IMR-90 (cell line): Measurements from ENCODE around the gene EMC8. TPM values are rescaled to one million over a fixed set of nuclear protein-coding genes. Genes with fewer than 3 reads are reported as not detected.

Experiments
- ATAC-seq: fragments of 200-7000 bp; cut with Tn5 transposase; 2 replicates; pipeline ENCODE4 v1.9.1; 2020; ENCODE audit warnings: low read depth, mild to moderate bottlenecking, moderate library complexity
- BruUV-seq: library from RNA; stranded (reverse); fragments of 400-500 nt; replicated peaks from 2 replicates; lab custom pipeline; 2021; lab: Mats Ljungman, UMichigan
- CTCF ChIA-PET: fragments of 300-600 bp; formaldehyde crosslinking; extraction: SDS; loops from one replicate; lab custom pipeline; 2021; ENCODE audit warnings: antibody characterized with exemption; lab: Yijun Ruan, JAX
- POLR2A ChIA-PET: fragments of 300-600 bp; sonication (Branson Sonifier 250); formaldehyde crosslinking; loops from one replicate; lab custom pipeline; 2022; ENCODE audit warnings: antibody characterized with exemption; ENCODE audit not compliant: unreplicated experiment; lab: Charles Lee
- DNase-seq: peaks from one replicate; pipeline ENCODE4 v3.0.0; 2013
- H2AFZ ChIP-seq: replicated peaks from 2 replicates; pipeline ENCODE3; 2013; ENCODE audit warnings: low read length, mild to moderate bottlenecking; ENCODE audit not compliant: poor library complexity
- H2AK5ac ChIP-seq: 2 replicates; pipeline ENCODE4 v1.6.1; 2013; ENCODE audit warnings: low read depth, low read length, inconsistent platforms
- H2AK9ac ChIP-seq: replicated peaks from 2 replicates; pipeline ENCODE3; 2013; ENCODE audit warnings: mild to moderate bottlenecking, low read depth, low read length, moderate library complexity; ENCODE audit not compliant: poor library complexity
- H2BK120ac ChIP-seq: 2 replicates; pipeline ENCODE4 v1.6.1; 2013; ENCODE audit warnings: low read depth, low read length, inconsistent platforms
- H2BK15ac ChIP-seq: 3 replicates; pipeline ENCODE4 v1.6.1; 2013; ENCODE audit warnings: low read depth, low read length, inconsistent platforms
- H2BK20ac ChIP-seq: 2 replicates; pipeline ENCODE4 v1.6.1; 2013; ENCODE audit warnings: low read depth, mild to moderate bottlenecking, inconsistent platforms, low read length, moderate library complexity
- H2BK5ac ChIP-seq: 2 replicates; pipeline ENCODE4 v1.6.1; 2013; ENCODE audit warnings: mild to moderate bottlenecking, low read depth, low read length, inconsistent platforms; ENCODE audit not compliant: poor library complexity, severe bottlenecking
- H3K14ac ChIP-seq: replicated peaks from 2 replicates; pipeline ENCODE4 v1.6.1; 2013; ENCODE audit warnings: low read depth, low read length, inconsistent platforms
- H3K18ac ChIP-seq: 2 replicates; pipeline ENCODE4 v1.6.1; 2013; ENCODE audit warnings: low read depth, low read length, control low read depth
- H3K23ac ChIP-seq: 2 replicates; pipeline ENCODE4 v1.6.1; 2013; ENCODE audit warnings: low read depth, low read length, inconsistent platforms
- H3K27ac ChIP-seq: 2 replicates; pipeline ENCODE4 v1.5.1; 2013; ENCODE audit warnings: mild to moderate bottlenecking, control low read depth, low read length; ENCODE audit not compliant: insufficient read depth
- H3K27me3 ChIP-seq: 2 replicates; pipeline ENCODE4 v1.6.1; 2013; ENCODE audit warnings: low read length; ENCODE audit not compliant: control insufficient read depth, insufficient read depth
- H3K36me3 ChIP-seq: 2 replicates; pipeline ENCODE4 v1.6.1; 2013; ENCODE audit warnings: low read length, mixed read lengths; ENCODE audit not compliant: control insufficient read depth, insufficient read depth
- H3K4ac ChIP-seq: 2 replicates; pipeline ENCODE4 v1.6.1; 2013; ENCODE audit warnings: low read depth, low read length, inconsistent platforms
- H3K4me1 ChIP-seq: 2 replicates; pipeline ENCODE4 v1.6.1; 2013; ENCODE audit warnings: low read length, mixed read lengths; ENCODE audit not compliant: control insufficient read depth, insufficient read depth
- H3K4me2 ChIP-seq: 2 replicates; pipeline ENCODE4 v1.6.1; 2013; ENCODE audit warnings: low read depth, mild to moderate bottlenecking, control low read depth, low read length, moderate library complexity
- H3K4me3 ChIP-seq: 2 replicates; pipeline ENCODE4 v1.5.1; 2013; ENCODE audit warnings: low read depth, mild to moderate bottlenecking, control low read depth, low read length, moderate library complexity; ENCODE audit not compliant: insufficient read depth
- H3K56ac ChIP-seq: 2 replicates; pipeline ENCODE4 v1.6.1; 2013; ENCODE audit warnings: low read length, inconsistent platforms; ENCODE audit not compliant: insufficient read depth; ENCODE audit errors: extremely low read depth
- H3K79me1 ChIP-seq, 2 experiments: 2 replicates each; pipeline ENCODE4 v1.6.1; 2013; ENCODE audit warnings: low read length in 2 of 2, inconsistent platforms in 1 of 2, low read depth in 1 of 2
- H3K9ac ChIP-seq: 2 replicates; pipeline ENCODE4 v1.6.1; 2013; ENCODE audit warnings: low read depth, low read length, control low read depth
- H3K9me1 ChIP-seq: 2 replicates; pipeline ENCODE4 v1.6.1; 2013; ENCODE audit warnings: low read length, inconsistent platforms; ENCODE audit not compliant: insufficient read depth
- H3K9me3 ChIP-seq: 2 replicates; pipeline ENCODE4 v1.6.1; 2013; ENCODE audit warnings: low read length; ENCODE audit not compliant: control insufficient read depth, insufficient read depth
- H4K20me1 ChIP-seq: 2 replicates; pipeline ENCODE4 v1.6.1; 2013; ENCODE audit warnings: low read length, inconsistent platforms; ENCODE audit not compliant: insufficient read depth
- H4K5ac ChIP-seq: 2 replicates; pipeline ENCODE4 v1.6.1; 2013; ENCODE audit warnings: mild to moderate bottlenecking, low read depth, low read length, control low read depth
- H4K8ac ChIP-seq, 2 experiments: 2 replicates each; pipeline ENCODE4 v1.6.1; 2013; ENCODE audit warnings: low read depth in 2 of 2, low read length in 2 of 2, control low read depth in 1 of 2, inconsistent platforms in 1 of 2
- H4K91ac ChIP-seq: 2 replicates; pipeline ENCODE4 v1.6.1; 2013; ENCODE audit warnings: low read depth, low read length, inconsistent platforms; ENCODE audit not compliant: insufficient read depth
- BHLHE40 ChIP-seq: fragments of 150-350 bp; IDR thresholded peaks from 2 replicates; pipeline ENCODE4 v1.6.1; 2016; ENCODE audit warnings: mild to moderate bottlenecking, low read depth, low read length
- POLR2A ChIP-seq: IDR thresholded peaks from 2 replicates; pipeline ENCODE4 v1.6.1; 2012; ENCODE audit warnings: mild to moderate bottlenecking, low read depth, low read length
- WGBS, 2 experiments: methylation state at CpG; one replicate each; pipeline versions ENCODE4 v1.1.5 to v1.1.7; 2013; ENCODE audit warnings: missing lambda C conversion rate in 2 of 2; ENCODE audit not compliant: insufficient read length in 1 of 2; ENCODE audit errors: extremely low coverage in 2 of 2; 5-methylcytosine and 5-hydroxymethylcytosine counted together
- dilution Hi-C: fragments of 300-500 bp; cut with HindIII; formaldehyde crosslinking; loops from one replicate; pipeline ENCODE4 v1.14.3; 2018; ENCODE audit warnings: low sequenced_read_pairs; ENCODE audit not compliant: unreplicated experiment
- in situ Hi-C: fragments of 300-500 bp; cut with MboI; formaldehyde crosslinking; loops from 3 replicates; pipeline ENCODE4 v1.14.3; 2019; ENCODE audit warnings: low sequenced_read_pairs, inconsistent platforms, mixed read lengths
- intact Hi-C: fragments of 100-400 bp; cut with micrococcal nuclease; formaldehyde crosslinking; loops from 2 replicates; pipeline ENCODE4 v1.10.0; 2022
- polyA plus RNA-seq, 3 experiments: library from polyadenylated mRNA; depleted of rRNA; stranded (reverse); fragments of >200 nt; gene quantifications; 2 replicates each; pipeline ENCODE4 v1.2.3, GENCODE V29; 2012; ENCODE audit warnings: low replicate concordance in 1 of 3
- total RNA-seq: library from RNA; depleted of rRNA; stranded (reverse); fragments of >200 nt; gene quantifications from 2 replicates; pipeline ENCODE4 v1.2.3, GENCODE V29; 2012

Gene EMC8
- total and polyA plus RNA-seq, 2 of the 4 experiments (the other 2 are of a cell fraction), result 23.7 to 48.9 TPM

DNA sequence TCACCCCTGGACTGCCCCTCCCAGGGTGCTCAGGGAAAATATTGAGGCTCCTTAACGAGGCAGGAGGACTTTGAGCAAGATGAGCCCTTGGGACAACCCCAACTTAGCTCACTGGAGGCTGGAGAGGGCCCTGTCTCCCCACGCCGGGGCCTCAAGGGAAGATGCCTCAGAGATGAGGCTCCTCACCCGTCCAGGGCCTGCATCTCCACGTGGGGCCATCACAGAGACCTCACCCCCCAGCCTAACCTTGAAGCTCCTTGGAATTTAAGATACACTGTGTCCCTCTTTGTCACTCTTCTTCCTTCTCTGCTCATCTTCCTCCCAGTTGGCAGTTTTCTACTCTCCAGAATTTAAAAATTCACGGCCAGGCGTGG is 11.4 kb upstream of the EMC8 start:
- TF ChIP-seq POLR2A, result no peak
- TF ChIP-seq BHLHE40, result no peak
- no peaks in the 10 kb centered on the region for H3K4me1 ChIP-seq

More for the DNA sequence above, 11.4 kb upstream of the EMC8 start:
- ATAC-seq (no peak), DNase-seq (no peak)
- no peak overlapping the region for H3K9ac ChIP-seq
- H4K91ac ChIP-seq, result no peak overlapping the region
- H2BK20ac ChIP-seq, result no peak overlapping the region
- no peaks in the 10 kb centered on the region for H3K9me3 ChIP-seq
- dilution Hi-C loops, result no loop called here
- H2BK5ac ChIP-seq, result no peak overlapping the region
- H3K27me3 ChIP-seq, result peaks cover 39% of the 10 kb centered on the region
- H3K14ac ChIP-seq, result no peak overlapping the region
- no peak overlapping the region for H2AK9ac ChIP-seq
- no peak overlapping the region for H2BK120ac ChIP-seq
- CTCF ChIA-PET, result interaction anchor here (1.9 kb wide), 1 partner anchor 9 kb away, joined by 7 read pairs; no protein-coding TSS in a partner anchor
- no peak overlapping the region for H2AK5ac ChIP-seq
- peaks cover 12% of the 10 kb centered on the region for H3K36me3 ChIP-seq
- H3K4me3 ChIP-seq, result no peak overlapping the region
- H3K27ac ChIP-seq, result no peak overlapping the region
- in situ Hi-C loops, result loop anchor here (25.0 kb wide), 1 partner anchor 502 kb away; no protein-coding TSS in a partner anchor
- no peak overlapping the region for H2AFZ ChIP-seq
- no peak overlapping the region for H3K56ac ChIP-seq
- intact Hi-C loops, result no loop called here
- no peak overlapping the region for H3K18ac ChIP-seq
- POLR2A ChIA-PET, result no interaction called here
- 100% methylated on average over 1 of the region's 7 CpGs; no CpG with 5 or more reads in 1 of the 2 experiments for WGBS, 2 experiments
- H3K9me1 ChIP-seq, result no peaks in the 10 kb centered on the region; the same call in 1 of the 2 replicates
- no peak overlapping the region for H2BK15ac ChIP-seq
- H4K8ac ChIP-seq, result no peak overlapping the region
- no TSS peak for BruUV-seq
- H3K79me1 ChIP-seq, result peaks cover 3 to 11% of the 10 kb centered on the region in 2 experiments; a peak in 2 of 4 replicates
- H4K20me1 ChIP-seq, result peaks cover 9% of the 10 kb centered on the region; the same call in 1 of the 2 replicates
- H3K4ac ChIP-seq, result no peak overlapping the region
- no peak overlapping the region for H3K23ac ChIP-seq
- H3K4me2 ChIP-seq, result no peak overlapping the region
- no peak overlapping the region for H4K5ac ChIP-seq
